ENCODE results near the gene EPHB3. TPM values are rescaled to one million over a fixed set of nuclear protein-coding genes. Genes with fewer than 3 reads are reported as not detected.

The EPHB3 gene
- total RNA-seq, 4 donors from 2014 or later, result 4.1 to 17.7 (median 6.7) TPM

- H3K4me1 ChIP-seq, result peaks cover 0 to 6% (median 1%) of the 10 kb centered on the region in 4 donors
- intact Hi-C loops (cut with DNase I; ENCODE audit: low total_unique reads), result no loop called here
- no peak for TF ChIP-seq EP300 (IDR thresholded peaks at IDR 0.05; ENCODE audit: low read depth)
- TF ChIP-seq, protein P1, sequence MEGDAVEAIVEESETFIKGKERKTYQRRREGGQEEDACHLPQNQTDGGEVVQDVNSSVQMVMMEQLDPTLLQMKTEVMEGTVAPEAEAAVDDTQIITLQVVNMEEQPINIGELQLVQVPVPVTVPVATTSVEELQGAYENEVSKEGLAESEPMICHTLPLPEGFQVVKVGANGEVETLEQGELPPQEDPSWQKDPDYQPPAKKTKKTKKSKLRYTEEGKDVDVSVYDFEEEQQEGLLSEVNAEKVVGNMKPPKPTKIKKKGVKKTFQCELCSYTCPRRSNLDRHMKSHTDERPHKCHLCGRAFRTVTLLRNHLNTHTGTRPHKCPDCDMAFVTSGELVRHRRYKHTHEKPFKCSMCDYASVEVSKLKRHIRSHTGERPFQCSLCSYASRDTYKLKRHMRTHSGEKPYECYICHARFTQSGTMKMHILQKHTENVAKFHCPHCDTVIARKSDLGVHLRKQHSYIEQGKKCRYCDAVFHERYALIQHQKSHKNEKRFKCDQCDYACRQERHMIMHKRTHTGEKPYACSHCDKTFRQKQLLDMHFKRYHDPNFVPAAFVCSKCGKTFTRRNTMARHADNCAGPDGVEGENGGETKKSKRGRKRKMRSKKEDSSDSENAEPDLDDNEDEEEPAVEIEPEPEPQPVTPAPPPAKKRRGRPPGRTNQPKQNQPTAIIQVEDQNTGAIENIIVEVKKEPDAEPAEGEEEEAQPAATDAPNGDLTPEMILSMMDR (IDR thresholded peaks at IDR 0.05), result no peak
- no peak for TF ChIP-seq POLR2AphosphoS5 (IDR thresholded peaks at IDR 0.05)
- TF ChIP-seq POLR2A (IDR thresholded peaks at IDR 0.05), result no peak
- H3K36me3 ChIP-seq, result no peaks in the 10 kb centered on the region
- H3K27me3 ChIP-seq, result no peaks in the 10 kb centered on the region
- WGBS, 2 donors (ENCODE audit: low coverage in 1 of 2), result 87% methylated on average over 23 of the region's 23 CpGs; no CpG with 5 or more reads in 1 of the 2 donors
- H3K9me3 ChIP-seq, result no peaks in the 10 kb centered on the region
- in situ Hi-C loops (cut with MboI; ENCODE audit: low pct_ligation_motif_present in 1 of 4, low pct_unique_long_range_greater_than_20kb in 1 of 4, low sequenced_read_pairs in 3 of 4), result no loop called here
- DNase-seq, result no peak
- H3K27ac ChIP-seq, result no peak overlapping the region
- no peak overlapping the region for H3K4me3 ChIP-seq
Measured at GRCh38 chr3:184629555-184630160, 68.1 kb downstream of the EPHB3 start.

DNA sequence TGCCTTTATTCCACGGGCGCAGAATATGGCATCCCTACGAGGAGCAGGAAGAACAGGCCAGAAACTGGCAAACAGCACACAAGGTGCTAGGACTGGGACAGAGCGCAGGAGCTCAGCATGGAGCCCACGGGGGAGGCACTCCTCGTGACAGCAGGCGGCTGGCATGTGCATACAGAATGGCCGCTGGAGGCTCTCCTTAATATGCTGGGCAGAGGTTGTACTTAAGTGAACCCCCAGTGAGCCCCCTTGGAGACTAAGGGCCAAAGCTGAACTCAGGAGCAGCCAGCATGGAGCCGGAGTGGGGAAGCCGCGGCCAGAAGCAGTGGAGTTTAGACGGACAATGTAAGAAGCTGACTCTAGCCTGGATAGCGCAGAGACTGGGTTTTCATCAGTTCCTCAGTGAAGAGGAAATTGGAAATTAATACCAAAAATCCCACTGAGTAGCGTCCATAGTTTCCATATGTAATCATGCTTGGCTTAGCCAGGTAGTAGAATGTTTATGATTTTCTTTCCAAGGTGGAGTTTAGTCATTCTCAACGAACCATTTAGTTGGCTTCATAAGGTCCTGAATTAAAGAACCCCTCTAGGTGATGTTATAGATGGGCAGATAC is 69.4 kb downstream of the EPHB3 start:
- Histone ChIP-seq H3K9me3 (no peaks in the 10 kb centered on the region), H3K27ac (no peak overlapping the region), H3K4me1 (peaks cover 0 to 6% (median 1%) of the 10 kb centered on the region in 4 donors), H3K36me3 (no peaks in the 10 kb centered on the region), H3K27me3 (no peaks in the 10 kb centered on the region), H3K4me3 (no peak overlapping the region)
- WGBS, 2 donors (ENCODE audit: low coverage in 1 of 2), result 82 to 89% methylated on average over 7 to 15 of the region's 15 CpGs
- in situ Hi-C loops (cut with MboI; ENCODE audit: low pct_ligation_motif_present in 1 of 4, low pct_unique_long_range_greater_than_20kb in 1 of 4, low sequenced_read_pairs in 3 of 4) (no loop called here), intact Hi-C loops (cut with DNase I; ENCODE audit: low total_unique reads) (no loop called here)
- no peak for DNase-seq
- TF ChIP-seq POLR2AphosphoS5 (IDR thresholded peaks at IDR 0.05) (no peak), POLR2A (IDR thresholded peaks at IDR 0.05) (no peak), EP300 (IDR thresholded peaks at IDR 0.05; ENCODE audit: low read depth) (no peak)
- TF ChIP-seq, protein P1 (IDR thresholded peaks at IDR 0.05), result no peak

DNA sequence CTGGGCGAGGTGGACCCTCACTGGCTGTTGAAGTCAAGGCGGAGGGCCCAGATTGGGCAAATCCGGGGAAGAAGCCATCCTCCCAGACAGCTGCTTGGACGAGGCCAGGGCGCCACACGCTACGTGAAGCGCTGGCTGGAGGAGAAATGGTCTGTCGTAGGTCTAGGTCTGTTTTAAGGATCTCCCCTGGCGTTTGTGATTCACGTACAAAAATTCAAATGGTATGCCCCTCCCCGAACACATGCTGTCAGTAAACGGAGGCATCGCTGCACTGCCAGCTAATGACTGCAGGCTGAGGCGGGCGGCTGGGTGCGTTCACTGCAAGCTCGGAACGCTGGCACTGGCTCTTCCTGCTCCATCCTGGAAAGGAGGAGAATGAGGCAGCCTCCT is 69.9 kb downstream of the EPHB3 start:
- Histone ChIP-seq H3K27me3 (no peaks in the 10 kb centered on the region), H3K4me3 (no peak overlapping the region), H3K36me3 (no peaks in the 10 kb centered on the region), H3K9me3 (no peaks in the 10 kb centered on the region), H3K27ac (no peak overlapping the region), H3K4me1 (peaks cover 0 to 6% (median 1%) of the 10 kb centered on the region in 4 donors)
- in situ Hi-C loops (cut with MboI; ENCODE audit: low pct_ligation_motif_present in 1 of 4, low pct_unique_long_range_greater_than_20kb in 1 of 4, low sequenced_read_pairs in 3 of 4), result no loop called here
- WGBS, 2 donors (ENCODE audit: low coverage in 1 of 2), result 89% methylated on average over 19 of the region's 19 CpGs; no CpG with 5 or more reads in 1 of the 2 donors
- TF ChIP-seq EP300 (IDR thresholded peaks at IDR 0.05; ENCODE audit: low read depth) (no peak), POLR2AphosphoS5 (IDR thresholded peaks at IDR 0.05) (no peak), POLR2A (IDR thresholded peaks at IDR 0.05) (no peak)
- TF ChIP-seq, protein P1 (IDR thresholded peaks at IDR 0.05), result no peak
- intact Hi-C loops (cut with DNase I; ENCODE audit: low total_unique reads), result no loop called here
- no peak for DNase-seq

Other genes with a start within 250 kb of the EPHB3 start
- gene EIF4G1, start 247.2 kb upstream of the EPHB3 start, total RNA-seq, result 100 to 1,000 TPM; 135 to 453 (median 217) TPM
- 10 to 100 TPM; 18.5 to 41.1 (median 28.8) TPM for gene FAM131A, start 224.2 kb upstream of the EPHB3 start, total RNA-seq
- gene CLCN2, start 200.2 kb upstream of the EPHB3 start, total RNA-seq, result 100 to 1,000 TPM in 1 of 4 donors, 10 to 100 TPM in 3; 13.7 to 246 (median 73.1) TPM
- 100 to 1,000 TPM in 3 of 4 donors, 10 to 100 TPM in 1; 74.4 to 206 (median 146) TPM for gene POLR2H, start 200.1 kb upstream of the EPHB3 start, total RNA-seq
- not detected for gene THPO, start 183.6 kb upstream of the EPHB3 start, total RNA-seq
- gene CHRD, start 181.7 kb upstream of the EPHB3 start, total RNA-seq, result 1 to 10 TPM; 1.9 to 7.0 (median 4.5) TPM
- gene MAGEF1, start 150.3 kb downstream of the EPHB3 start, total RNA-seq, result 10 to 100 TPM in 3 of 4 donors, 1 to 10 TPM in 1; 4.2 to 22.5 (median 16.0) TPM